Activated naive CD4-positive, alpha-beta T cell treated with Interleukin-2 at 50 U/mL for 16 hours (primary cell): Measurements from ENCODE around the gene RPL41.
A peak's percentile ranks its signal among the peaks of the same experiment; 100 is the strongest.
"Not testable (repeated sequence)": the region's sequence is repeated elsewhere in the genome, so short reads cannot be mapped to it uniquely, and the experiment has no call there.

ENCODE experiments used
- DNase-seq: peaks from one replicate; pipeline ENCODE4 v3.0.0-alpha.2; 2020

Gene RPL41

DNA sequence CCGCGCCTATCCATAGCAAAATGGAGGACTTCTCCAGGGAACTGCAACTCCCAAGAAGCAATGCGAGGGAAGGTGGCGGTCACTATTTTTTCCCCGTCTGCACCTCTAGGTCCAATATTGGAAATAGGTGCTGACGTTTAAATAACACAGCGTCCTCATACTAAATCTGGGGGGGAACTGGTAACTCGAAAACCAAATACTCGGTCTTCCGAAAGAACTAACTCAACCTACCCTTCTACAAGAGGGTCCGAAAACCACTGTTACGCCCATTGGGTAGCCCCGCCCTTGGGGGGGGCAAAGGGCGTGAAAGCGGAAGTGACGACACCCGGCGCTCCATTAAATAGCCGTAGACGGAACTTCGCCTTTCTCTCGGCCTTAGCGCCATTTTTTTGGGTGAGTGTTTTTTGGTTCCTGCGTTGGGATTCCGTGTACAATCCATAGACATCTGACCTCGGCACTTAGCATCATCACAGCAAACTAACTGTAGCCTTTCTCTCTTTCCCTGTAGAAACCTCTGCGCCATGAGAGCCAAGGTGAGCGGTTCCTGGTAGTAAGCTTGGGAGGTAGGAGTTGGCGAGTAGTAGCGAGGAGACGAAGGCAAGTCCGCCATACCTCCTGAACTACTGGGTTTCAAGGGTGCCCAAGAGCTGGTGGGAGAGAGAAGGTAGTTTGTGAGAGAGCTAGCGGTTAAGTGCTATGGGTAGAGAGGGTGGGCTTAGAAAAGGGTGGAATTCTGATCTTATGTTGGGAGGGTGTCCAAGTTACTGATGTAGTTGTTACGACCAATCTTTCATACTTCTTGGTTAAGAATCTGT, at the start of gene RPL41:
Gene RPL41, plus strand, starts transcription at position 367 of the 815 bp plus-strand sequence.
- DNase-seq, result peak; percentile 94

- no peak for DNase-seq
These were observed 44.8 kb upstream of the RPL41 start for GRCh38 chr12:56071648-56072047.

GRCh38 chr12:56074396-56074795, 42.0 kb upstream of the RPL41 start:
- DNase-seq, result no peak

- DNase-seq, result not testable (repeated sequence)
These were observed 38.5 kb upstream of the RPL41 start for GRCh38 chr12:56077966-56078365.

DNA sequence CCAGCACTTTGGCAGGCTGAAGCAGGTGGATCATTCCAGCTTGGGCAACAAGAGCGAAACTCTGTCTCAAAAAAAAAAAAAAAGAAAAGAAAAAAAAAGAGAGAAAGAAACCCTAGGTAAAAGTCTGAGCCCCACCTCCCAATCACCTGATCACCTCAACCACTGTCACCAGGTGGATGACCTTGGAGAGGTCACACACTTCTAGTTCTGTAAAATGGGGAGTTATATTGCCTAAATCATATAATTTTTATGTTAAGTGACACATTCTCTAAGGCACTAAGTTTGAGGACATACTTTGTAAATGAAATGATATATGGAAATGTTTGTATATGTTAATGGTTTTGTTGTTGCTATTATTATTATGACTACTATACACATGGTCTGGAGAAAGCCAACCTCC, 38.0 kb upstream of the RPL41 start:
- DNase-seq, result no peak

DNA sequence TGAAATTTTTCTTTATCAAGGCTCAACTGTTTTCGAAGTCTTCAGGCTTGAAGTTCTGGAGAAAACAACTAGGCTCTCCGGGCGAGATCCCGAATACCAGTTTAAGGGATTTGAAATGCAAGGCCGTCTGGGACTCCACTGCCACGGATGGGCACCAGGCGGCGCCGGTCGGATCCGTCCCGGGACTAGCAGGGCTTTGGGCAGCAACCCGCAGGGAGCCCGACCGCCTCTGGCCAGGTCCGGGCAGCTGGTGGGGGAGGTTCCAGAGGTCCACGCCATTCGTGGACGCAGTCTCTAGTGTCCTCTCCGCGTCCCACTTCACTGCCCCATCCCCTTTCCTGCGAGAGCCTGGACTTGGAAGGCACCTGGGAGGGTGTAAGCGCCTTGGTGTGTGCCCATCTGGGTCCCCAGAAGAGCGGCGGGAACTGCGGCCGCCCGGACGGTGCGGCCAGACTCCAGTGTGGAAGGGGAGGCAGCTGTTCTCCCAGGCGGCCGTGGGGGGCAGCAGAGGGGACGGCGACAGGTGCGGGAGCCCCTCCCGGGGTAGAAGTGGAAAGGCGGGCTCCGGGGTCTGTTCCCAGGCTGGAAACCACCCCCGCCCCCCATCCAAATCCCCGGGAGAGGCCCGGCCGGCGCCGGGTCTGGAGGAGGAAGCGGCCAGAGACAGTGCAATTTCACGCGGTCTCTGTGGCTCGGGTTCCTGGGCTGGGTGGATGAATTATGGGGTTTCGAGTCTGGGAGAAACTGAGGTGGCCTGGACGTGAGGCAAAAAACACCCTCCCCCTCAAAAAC, 37.3 kb upstream of the RPL41 start:
- peak; percentile 57 for DNase-seq

GRCh38 chr12:56079723-56080555, 36.5 kb upstream of the RPL41 start, which contains the start of gene ERBB3:
Gene ERBB3, plus strand, starts transcription at chr12:56080165. Its CDS starts 136 bp downstream, at chr12:56080301.
- peak; percentile 75 for DNase-seq

DNA sequence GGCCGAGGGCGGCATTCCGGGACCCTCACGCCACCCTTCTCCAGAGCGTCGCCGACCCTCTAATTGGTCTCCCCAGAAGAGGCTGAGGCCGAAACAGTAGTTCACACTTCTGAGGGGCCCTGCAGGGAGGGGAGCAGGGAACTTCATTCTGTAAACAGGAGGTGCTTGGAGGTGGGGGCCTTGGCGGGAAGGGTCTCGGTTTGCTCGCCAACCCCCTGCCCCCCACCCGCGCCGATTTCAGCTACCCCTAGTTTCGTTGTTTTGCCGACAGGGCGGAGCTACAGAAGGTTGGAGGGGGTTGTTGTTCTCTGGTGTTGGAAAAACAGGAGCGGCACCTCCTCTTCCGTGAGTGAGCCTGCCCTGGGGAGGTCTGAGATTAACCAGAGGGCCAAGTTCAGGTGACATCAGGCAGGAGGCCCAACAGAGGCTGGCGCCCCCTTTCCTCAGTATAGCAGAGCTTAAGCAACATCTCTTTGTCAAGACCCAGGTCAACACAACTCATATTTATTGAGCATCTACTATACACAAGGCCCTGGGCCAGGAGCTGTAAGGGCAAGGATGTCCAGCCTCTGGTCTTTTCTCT, 35.8 kb upstream of the RPL41 start:
- DNase-seq, result no peak

DNA sequence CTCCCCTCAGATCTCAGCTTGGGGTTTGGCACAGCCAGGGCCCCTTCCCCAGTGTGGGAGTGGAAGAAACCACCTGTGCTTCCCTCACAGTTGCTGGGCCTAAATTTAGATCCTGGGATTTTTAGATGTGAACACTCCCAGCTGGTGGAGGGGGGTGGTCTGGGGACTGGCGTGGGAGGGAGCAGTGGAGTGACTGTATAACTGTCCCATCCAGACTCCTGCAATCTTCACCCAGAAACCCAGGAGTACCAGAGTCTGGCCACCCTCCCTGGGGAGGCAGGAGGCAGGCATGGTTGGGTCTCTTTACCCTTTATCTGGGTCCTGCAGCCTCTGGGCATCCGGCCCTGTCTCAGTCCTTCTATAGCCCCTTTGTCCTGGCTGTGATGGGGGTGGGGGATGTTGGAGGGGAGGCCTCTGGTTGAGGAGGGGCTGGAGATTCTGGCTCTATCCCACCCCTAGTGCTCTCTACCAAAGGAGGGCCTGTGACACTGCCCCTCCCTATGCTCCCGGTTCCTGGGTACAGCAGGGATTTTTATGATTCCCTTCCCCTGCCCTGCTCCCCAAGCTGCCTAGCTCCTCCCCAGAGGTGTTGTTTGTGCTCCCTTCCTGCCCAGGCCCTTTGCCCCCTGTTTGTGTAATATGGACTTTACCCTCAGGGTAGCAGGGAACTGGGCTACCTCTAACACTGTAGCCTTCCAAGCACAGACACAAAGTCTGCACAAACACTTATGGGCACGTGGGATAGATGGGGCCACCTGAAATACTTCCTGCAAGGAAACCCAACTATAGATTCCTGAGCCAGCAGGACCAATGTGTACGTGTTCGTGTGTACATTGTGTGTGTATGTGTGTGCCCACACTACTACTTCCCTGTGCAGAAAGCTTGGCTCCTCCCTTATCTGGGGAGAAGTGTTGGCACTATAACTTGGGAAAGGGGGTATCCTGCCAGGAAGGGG, 34.8 kb upstream of the RPL41 start:
- no peak for DNase-seq

DNA sequence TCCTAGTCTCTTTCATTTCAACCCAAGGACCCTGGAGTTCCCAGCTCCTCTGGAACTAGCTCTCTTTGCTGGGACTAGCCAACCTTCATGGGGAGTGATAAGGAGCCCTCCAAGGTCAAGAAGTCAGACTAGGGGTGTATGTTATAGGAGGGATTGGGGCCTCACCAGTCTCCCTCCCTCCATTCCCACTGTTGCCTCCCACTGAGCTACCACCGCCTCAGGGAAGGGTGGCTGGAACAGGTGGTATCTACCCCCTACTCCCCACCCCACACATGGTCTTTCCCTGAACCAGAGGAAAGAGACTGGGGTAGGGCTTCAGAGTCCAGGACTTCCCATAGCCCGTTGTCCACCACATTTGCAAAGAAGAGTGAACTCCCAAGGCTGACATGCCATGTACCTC, 34.1 kb upstream of the RPL41 start:
- DNase-seq, result no peak

DNA sequence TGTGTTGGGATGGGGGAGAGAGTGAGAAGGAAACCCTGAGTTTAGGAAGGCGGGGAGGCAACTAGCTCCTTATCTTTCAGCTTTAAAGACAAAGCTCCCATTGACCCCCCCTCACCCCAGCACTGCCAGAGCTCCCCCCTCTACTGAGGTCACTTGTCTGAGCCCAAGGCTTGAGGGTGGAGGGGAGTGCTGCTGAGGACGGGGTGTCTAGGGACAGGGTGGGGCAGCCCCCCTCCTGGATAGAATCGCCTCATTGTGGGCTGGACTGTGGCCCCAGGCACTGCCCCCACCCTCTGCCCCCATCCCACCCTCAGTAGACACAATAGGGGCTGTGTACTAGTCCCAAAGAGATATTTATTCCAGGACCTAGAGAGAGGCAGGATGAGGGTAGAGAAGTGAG, 33.5 kb upstream of the RPL41 start:
- no peak for DNase-seq

DNA sequence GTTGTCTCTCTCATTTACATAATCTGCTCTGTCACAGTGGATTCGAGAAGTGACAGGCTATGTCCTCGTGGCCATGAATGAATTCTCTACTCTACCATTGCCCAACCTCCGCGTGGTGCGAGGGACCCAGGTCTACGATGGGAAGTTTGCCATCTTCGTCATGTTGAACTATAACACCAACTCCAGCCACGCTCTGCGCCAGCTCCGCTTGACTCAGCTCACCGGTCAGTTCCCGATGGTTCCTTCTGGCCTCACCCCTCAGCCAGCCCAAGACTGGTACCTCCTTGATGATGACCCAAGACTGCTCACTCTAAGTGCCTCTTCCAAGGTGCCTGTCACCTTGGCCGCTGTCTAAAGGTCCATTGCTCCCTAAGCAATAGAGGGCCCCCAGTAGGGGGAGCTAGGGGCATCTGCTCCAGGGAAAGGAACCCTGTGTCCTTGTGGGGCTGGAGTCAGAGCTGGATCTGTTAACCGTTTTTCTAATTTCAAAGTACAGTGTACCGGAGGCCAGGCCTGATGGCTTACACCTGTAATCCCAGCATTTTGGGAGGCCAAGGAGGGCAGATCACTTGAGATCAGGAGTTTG, 31.4 kb upstream of the RPL41 start:
- DNase-seq, result peak; percentile 6

DNA sequence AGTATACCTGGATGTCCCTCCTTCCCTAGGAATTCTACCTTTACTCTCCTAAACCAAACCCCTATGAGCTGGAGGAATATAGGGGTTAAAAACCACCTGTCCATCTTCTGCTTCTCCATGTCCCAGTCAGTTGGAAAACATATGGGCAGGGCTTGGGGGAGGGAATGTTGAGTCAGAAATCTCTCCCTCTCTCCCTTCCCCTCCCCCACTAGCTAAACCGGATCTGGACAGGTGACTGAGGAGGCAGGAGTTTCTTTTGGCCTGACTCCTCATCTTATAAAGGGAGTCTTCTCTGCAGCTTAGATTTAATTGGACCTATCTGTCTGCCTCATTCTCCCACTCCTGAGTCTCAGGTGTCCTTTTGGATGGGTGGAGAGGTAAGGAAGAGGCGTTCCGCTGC, 30.3 kb upstream of the RPL41 start:
- no peak for DNase-seq

- DNase-seq, result no peak
These were observed 29.8 kb upstream of the RPL41 start for GRCh38 chr12:56086608-56087007.

GRCh38 chr12:56087220-56087619, 29.2 kb upstream of the RPL41 start:
- DNase-seq, result no peak

DNA sequence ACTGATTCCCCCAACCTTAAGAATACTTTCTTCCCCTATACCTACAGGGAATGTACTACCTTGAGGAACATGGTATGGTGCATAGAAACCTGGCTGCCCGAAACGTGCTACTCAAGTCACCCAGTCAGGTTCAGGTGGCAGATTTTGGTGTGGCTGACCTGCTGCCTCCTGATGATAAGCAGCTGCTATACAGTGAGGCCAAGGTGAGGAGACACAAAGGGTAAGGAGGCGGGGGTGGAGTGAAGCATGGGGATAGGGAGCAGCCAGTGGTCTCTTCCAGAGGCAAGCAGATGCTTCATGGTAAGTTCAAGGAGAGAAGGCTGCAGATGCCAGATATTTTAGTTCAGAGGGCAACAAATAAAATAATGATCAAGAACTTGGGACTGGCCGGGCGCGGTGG, 18.7 kb upstream of the RPL41 start:
- no peak for DNase-seq

GRCh38 chr12:56098592-56098991, 17.8 kb upstream of the RPL41 start:
- no peak for DNase-seq

DNA sequence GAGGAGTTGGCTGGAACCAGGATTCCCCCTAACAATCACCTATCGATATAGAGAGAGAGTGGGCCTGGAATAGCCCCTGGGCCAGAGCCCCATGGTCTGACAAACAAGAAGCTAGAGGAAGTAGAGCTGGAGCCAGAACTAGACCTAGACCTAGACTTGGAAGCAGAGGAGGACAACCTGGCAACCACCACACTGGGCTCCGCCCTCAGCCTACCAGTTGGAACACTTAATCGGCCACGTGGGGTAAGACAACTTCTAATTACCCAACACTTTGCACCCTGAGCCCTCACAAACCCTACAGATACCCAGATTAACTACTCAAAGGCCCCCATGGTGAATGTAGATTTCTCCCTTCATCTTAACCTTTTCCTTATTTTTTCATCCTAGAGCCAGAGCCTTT, 16.6 kb upstream of the RPL41 start:
- no peak for DNase-seq

DNA sequence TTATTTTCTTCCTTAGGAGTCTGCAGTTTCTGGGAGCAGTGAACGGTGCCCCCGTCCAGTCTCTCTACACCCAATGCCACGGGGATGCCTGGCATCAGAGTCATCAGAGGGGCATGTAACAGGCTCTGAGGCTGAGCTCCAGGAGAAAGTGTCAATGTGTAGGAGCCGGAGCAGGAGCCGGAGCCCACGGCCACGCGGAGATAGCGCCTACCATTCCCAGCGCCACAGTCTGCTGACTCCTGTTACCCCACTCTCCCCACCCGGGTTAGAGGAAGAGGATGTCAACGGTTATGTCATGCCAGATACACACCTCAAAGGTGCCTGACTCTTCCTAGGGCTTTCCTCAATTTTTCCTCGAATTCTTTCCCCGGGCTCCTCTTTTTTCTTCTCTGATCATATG, 15.4 kb upstream of the RPL41 start:
- DNase-seq, result no peak

DNA sequence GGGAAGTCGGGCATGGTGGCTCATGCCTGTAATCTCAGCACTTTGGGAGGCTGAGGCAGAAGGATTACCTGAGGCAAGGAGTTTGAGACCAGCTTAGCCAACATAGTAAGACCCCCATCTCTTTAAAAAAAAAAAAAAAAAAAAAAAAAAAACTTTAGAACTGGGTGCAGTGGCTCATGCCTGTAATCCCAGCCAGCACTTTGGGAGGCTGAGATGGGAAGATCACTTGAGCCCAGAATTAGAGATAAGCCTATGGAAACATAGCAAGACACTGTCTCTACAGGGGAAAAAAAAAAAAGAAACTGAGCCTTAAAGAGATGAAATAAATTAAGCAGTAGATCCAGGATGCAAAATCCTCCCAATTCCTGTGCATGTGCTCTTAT, 13.8 kb upstream of the RPL41 start:
- DNase-seq, result no peak

DNA sequence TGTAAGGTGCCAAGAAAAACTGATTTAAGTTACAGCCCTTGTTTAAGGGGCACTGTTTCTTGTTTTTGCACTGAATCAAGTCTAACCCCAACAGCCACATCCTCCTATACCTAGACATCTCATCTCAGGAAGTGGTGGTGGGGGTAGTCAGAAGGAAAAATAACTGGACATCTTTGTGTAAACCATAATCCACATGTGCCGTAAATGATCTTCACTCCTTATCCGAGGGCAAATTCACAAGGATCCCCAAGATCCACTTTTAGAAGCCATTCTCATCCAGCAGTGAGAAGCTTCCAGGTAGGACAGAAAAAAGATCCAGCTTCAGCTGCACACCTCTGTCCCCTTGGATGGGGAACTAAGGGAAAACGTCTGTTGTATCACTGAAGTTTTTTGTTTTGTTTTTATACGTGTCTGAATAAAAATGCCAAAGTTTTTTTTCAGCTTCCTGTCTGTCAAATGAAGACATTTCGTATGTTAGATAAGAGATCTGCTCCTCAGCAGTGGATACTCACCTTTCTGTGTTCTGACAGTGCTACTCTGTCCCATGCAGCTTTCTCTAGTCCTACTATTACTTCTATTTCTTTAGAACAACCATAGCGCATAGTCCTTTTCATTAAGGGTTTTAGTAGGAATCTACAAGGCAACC, 13.2 kb upstream of the RPL41 start:
- no peak for DNase-seq
